Activated CD8-positive, alpha-beta memory T cell treated with anti-CD3 and anti-CD28 coated beads, Interleukin-2, amount 50 U/mL, for 1 hour (primary cell): ENCODE results near the gene TRPM4.
"Not testable (repeated sequence)": the region's sequence is repeated elsewhere in the genome, so short reads cannot be mapped to it uniquely, and the experiment has no call there.

Experiments
- DNase-seq: peaks from one replicate; pipeline ENCODE4 v3.0.0-alpha.2; 2020; ENCODE audit errors: extremely low read depth

Gene TRPM4

DNA sequence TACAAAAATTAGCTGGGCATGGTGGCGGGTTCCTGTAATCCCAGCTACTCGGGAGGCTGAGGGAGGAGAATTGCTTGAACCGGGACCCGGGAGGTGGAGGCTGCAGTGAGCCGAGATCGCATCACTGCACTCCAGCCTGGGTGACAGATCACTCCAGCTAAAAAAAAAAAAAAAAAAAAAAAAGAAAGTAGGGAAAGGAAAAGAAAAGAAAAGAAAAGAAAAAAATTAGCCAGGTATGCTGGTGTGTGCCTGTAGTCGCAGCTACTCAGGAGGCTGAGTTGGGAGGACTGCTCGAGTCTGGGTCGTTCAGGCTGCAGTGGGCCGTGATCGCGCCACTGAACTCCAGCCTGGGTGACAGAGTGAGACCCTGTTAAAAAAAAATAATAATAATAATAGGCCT lies 30.4 kb upstream of the TRPM4 start:
- not testable (repeated sequence) for DNase-seq

DNA sequence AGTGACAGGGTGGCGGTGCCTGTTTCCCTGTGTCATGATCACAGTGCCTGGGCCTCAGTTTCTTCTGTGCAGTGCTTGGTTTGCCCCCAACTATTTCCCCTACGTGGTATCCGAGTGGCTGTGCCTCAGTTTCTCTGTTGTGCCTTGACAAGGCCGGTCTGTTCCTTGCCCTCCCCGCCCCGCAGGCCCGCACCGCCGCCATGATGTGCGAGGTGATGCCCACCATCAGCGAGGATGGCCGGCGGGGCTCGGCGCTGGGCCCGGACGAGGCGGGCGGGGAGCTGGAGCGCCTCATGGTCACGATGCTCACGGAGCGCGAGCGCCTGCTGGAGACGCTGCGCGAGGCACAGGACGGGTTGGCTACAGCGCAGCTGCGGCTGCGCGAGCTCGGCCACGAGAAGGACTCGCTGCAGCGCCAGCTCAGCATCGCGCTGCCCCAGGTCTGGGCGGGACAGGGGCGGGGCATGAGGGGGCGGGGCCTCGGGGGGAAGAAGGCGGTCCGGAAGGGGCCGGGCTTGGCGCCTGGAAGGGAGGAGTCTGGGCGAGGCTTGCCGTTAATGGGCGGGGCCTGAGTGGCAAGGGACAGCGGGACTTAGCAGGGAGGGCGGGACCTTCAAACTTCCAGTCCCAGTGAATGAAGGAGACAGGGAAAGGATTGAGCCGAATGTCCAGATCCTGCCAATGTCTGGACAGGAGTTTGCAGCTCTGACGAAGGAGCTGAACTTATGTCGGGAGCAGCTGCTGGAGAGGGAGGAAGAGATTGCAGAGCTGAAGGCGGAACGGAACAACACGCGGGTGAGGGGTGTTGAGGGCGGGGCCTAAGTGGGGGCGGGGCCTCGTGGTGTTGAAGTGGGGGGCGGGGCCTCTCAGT lies 29.7 kb upstream of the TRPM4 start:
- DNase-seq = peak; percentile 82

DNA sequence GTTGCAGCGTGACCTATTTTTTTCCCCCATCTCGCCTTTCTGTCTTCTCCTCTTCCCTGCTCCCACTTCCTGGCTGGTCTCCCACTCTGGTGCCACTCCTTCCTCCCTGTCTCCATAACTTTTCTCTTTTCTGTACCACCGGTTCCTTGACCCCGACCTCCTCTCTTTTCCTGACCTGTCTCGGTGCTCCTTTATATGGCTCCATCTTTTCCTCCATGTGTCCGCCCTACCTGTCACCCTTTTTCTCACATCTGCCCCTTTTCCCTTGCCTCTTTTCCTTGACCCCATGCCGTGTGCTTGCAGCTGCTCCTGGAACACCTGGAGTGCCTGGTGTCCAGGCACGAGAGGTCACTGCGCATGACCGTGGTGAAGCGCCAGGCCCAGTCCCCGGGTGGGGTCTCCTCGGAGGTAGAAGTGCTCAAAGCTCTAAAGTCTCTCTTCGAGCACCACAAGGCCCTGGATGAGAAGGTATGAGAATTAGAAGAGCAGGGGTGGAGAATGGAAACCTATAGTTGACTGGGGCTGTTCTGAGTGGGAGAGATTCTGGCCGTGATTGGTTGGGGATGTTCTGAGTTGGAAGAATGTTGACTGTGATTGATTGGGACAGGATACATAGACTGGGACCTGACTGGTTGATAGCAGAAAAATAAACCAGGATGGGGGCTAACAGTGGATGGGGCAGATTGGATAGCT lies 28.9 kb upstream of the TRPM4 start:
- no peak for DNase-seq

DNA sequence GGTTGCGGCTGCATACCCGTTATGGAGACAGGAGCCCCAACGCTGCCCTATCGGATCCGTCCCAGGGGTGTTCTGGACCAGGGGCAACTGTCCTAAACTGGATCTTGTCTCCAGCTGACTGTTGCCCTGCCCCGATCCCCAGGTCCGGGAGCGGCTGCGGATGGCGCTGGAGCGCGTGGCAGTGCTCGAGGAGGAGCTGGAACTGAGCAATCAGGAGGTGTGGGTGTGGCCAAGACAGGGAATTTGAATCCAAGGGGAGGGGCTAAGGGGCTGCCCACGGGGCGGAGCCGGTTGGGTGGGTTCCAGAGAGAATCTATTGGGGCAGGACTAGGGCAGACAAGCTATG lies 28.4 kb upstream of the TRPM4 start:
- no peak for DNase-seq

DNA sequence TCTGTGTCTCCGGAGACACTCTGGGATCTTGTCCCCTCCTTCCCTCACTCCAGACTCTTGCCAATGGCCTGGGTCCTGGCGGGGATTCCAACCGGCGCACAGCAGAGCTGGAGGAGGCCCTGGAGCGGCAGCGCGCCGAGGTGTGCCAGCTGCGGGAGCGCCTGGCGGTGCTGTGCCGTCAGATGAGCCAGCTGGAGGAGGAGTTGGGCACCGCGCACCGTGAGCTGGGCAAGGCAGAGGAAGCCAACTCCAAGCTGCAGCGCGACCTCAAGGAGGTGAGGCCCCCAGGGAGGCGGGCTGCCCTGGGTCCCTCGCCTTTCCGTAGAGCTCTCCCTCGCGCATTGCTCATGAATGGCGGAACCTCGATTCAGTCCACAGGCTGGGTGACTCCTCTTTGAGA lies 27.3 kb upstream of the TRPM4 start:
- DNase-seq = no peak

DNA sequence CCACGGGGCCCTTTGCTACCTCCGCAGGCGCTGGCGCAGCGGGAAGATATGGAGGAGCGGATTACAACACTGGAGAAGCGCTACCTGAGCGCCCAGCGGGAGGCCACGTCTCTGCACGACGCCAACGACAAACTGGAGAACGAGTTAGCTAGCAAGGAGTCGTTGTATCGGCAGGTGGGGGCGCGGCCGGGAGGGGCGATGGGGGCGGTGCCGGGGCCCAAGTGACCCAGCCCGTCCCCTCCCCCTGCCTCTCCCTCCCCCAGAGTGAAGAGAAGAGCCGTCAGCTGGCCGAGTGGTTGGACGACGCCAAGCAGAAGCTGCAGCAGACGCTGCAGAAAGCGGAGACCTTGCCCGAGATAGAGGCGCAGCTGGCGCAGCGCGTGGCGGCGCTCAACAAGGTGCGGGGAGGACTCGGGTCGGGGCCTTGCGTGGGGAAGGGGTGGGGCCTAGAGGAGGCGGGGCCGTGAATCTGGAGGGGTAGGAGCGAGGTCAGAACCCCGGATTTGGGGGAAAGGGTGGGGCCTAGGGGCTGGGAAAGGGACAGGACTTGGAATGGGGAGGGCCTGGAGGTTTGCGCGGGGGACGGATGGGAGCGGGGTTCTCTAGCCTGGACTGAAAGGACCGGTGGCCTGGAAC lies 24.5 kb upstream of the TRPM4 start:
- no peak for DNase-seq

DNA sequence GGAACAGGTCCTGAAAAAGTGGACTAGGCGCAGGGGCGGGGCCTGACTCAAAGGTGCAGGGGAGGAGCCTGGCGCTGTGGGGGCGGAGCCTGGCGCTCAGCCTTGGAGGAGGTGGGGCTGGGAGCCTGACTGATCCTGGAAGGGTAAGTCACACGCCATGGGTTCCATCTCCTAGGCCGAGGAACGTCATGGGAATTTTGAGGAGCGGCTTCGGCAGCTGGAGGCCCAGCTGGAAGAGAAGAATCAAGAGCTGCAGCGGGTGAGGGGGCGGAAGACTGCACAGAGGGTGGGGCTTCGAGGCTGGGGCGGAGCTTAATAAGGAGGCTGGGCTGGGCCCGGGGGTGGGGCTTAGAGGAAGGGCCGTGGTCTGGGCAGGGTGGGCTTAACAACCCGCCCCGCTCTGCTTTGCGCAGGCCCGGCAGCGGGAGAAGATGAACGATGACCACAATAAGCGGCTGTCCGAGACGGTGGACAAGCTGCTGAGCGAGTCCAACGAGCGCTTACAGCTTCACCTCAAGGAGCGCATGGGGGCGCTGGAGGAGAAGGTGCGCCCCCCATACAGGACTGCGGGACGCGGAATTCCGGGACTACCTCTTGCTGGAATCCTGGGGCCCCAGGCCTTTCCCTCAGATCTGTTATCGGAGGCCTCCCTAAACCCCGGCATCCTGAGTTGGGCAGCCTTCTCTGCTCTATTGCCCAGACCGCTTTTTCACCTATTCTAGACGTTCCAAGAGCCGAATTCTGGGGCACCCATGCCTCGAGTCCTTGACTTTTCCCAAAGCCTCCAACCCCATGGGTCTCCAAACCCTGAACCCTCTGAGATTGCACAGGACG lies 23.8 kb upstream of the TRPM4 start:
- DNase-seq = no peak

DNA sequence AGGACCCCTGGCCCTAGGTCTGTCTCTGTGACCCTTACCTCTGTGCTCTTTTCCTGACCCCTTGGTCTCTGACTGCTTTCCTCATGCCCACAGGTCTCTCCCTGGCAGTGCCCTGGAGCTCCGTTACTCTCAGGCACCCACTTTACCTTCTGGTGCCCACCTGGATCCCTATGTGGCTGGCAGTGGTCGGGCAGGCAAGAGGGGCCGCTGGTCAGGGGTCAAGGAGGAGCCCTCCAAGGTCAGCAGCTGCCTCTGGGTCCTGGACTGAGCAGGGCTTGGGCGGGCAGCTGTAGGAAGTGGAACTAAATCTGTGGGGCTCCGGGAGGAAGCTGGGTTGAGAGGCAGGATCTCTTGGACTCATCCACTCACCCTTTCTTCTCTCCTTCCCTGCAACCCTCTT lies 21.9 kb upstream of the TRPM4 start:
- DNase-seq = no peak

DNA sequence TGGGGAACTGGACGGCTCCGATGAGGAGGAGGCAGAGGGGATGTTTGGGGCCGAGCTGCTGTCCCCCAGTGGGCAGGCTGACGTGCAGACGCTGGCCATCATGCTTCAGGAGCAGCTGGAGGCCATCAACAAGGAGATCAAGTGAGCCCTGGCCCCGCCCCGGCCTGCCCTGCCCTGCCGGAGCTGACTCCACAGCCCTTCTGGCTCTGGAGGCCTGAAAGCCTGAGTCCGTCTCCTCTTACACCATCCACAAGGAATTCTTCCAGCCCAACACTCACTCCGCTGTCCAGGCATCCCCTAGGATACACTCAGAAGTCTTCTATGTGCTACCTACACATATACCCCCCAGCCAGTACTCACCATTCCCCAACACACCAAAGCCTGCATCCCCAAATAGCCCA lies 20.8 kb upstream of the TRPM4 start:
- DNase-seq = no peak

DNA sequence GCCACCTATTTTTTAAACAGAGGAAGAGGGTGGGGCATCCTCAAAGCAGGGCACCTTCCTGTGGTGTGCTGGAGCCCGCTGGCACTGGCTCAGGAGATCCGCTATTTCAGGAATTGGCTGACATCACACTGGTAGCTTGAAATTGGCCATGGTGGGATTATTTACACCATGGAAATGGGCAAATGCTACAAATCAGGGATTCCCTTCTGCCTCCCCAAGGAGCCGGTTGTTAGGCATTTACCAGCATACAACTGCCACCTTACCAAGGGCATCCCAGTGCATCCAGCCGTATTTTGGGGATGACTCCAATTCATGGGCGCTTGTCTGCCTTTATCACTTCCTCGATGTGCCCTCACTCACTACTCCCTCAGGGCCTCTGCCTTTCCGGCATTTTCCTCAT lies 16.6 kb upstream of the TRPM4 start:
- no peak for DNase-seq

DNA sequence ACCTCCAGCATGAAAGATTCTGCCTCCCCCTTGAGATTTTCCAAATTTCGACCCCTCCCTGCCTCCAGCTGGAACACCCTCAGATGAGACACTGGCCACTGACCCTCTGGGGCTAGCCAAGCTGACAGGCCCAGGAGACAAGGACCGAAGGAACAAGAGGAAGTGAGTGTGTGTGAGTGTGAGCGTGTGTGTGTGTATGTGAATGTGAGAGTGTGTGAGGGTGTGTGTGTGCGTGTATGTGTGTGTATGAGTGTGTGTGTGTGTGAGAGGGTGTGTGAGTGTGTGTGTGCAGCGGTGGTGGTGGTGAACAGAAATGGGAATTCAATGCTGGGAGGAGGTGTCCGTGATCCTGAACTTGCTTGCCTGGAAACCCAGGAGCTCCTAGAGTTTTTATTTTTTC lies 16.2 kb upstream of the TRPM4 start:
- DNase-seq = no peak

DNA sequence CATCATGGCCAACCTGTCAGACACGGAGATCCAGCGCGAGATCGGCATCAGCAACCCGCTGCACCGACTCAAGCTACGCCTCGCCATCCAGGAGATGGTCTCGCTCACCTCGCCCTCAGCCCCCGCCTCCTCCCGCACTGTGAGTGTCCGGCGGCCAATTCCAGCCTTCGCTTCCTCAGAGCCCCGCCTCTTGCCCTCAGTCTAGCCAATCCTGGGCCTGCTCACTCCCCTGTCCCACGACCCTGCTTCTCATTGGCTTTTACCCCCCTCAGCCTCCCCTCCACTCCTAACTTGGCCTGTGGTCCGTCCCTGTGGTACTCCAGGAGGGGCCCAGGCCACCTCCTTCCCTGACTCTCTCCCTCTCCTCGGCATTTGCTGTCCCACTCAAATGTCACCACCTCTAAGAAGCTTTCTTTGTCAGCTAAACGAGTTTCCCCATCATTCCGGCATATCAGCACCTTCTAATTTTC lies 14.7 kb upstream of the TRPM4 start:
- no peak for DNase-seq

DNA sequence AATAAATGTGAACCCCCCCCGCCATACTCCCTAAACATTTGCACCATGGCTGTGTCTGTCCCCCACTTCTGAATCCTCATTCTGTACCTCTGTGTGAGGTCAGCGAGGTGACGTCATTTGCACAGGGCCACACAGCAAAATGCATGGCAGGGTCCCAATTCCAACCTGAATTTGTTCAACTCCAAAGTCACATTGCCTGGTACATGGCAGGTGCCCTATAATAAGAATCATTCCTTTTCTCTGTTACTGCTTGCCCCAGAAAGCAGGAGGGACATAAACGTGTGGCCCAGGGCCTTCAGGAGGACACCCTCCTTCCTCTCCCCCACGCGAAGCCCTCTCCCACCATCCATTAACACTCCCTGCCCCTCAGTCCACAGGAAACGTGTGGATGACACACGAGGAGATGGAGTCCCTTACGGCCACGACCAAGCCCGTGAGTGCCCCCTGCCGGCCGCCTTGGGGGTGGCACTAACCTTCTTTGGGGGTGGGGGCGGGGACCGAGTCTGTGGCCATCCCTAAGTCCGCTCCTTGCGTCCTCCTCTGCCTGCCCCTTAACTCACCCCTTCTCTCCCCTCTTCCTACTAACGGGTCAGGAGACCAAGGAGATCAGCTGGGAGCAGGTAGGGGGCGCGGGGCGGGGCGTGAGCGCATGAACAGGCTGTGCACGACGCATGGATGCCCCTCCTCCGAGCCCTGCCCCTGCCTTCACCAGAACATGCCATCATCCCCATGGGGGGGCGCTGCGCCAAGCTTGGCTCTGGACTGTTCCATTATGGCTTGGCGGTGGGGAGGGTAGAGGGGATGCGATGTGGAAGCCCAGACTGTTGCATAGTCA lies 11.8 kb upstream of the TRPM4 start:
- DNase-seq = no peak

DNA sequence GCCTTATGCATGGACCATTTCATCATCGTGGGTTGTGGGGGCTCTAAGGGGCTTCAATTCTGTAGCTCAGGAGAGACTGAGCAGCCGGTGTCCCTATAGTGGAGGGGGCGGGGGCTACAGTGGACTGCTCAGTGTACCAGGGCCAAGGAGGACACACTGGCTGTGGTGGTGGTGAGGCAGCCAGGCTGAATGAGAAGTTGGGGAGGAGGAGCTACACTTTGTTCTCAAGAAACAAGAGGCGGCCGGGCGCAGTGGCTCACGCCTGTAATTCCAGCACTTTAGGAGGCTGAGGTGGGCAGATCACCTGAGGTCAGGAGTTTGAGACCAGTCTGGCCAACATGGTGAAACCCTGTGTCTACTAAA lies 11.2 kb upstream of the TRPM4 start:
- not testable (repeated sequence) for DNase-seq

DNA sequence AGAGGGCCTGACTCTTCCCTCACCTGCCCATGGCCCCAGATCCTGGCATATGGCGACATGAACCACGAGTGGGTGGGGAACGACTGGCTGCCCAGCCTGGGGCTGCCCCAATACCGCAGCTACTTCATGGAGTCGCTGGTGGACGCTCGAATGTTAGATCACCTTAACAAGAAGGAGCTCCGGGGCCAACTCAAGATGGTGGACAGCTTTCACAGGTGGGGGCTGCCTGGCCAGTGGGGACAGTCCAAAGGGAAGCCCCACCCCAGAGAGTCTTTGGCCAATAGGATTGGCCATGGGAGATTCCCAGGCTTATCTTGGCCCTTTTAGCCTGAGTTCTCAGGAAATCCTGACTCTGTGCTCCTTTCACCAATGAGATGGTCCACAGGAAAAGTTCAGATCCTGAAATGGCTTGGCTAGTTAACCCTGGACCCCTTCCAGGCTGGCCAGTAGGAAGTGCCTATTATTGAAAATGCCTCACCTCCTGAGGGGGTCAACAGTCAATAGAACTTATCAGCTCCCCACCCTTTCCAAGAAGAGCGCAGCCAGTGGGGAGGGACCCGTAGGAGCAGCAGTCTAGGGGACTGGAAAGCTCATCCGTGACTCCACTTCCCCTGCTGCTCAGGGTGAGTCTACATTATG lies 9.4 kb upstream of the TRPM4 start:
- no peak for DNase-seq

DNA sequence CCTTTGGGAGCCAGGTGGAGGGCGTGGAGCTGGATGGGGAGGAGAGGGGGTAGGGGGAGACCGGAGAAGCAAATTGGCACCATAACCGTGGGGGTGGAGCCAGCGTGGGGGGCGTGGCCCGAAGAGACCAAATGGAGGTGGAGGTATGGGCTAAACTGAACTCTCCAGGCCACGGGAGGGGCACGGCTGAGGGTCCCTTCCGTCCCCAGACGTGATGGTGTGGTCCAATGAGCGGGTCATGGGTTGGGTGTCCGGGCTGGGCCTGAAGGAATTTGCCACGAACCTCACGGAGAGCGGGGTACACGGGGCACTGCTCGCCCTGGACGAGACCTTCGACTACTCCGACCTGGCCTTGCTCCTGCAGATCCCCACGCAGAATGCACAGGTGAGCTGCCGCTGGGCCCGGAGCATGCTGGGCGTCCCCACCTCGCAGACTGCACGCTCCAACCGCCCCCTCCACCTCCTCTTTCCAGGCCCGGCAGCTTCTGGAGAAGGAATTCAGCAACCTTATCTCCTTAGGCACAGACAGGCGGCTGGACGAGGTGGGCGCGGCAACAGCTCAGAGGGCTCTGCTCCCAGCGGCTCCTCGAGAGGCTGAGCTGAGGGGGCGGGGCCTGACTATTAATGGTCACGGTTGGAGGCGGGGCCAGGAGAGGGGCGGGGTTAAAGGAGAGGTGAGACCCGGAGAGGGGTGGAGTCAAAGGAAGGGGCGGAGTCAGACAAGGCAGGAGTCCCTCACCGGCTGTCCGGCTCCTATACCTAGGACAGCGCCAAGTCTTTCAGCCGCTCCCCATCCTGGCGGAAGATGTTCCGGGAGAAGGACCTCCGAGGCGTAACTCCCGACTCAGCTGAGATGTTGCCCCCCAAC lies 8.6 kb upstream of the TRPM4 start:
- DNase-seq = peak; percentile 51

DNA sequence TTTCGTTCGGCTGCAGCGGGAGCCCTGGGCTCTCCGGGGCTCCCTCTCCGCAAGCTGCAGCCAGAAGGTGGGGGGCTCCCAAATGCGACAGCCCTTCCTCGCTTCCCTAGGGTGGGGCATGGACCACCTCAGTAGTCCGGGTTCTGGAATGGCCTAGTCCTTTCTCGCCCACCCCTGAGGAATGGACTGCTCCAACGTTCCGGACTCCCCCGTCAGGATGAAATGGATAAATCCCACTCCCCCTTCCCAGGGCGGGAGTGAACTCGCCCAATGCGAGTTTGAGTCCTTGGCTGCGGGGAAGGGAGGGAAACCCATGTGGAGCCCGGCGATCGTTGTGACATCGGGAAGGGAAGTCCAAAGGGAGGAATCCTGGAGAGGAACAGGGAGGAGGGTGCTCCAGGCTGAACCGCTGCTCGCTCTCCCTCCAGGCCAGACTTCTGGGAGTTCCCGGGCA lies 7.9 kb upstream of the TRPM4 start:
- no peak for DNase-seq

DNA sequence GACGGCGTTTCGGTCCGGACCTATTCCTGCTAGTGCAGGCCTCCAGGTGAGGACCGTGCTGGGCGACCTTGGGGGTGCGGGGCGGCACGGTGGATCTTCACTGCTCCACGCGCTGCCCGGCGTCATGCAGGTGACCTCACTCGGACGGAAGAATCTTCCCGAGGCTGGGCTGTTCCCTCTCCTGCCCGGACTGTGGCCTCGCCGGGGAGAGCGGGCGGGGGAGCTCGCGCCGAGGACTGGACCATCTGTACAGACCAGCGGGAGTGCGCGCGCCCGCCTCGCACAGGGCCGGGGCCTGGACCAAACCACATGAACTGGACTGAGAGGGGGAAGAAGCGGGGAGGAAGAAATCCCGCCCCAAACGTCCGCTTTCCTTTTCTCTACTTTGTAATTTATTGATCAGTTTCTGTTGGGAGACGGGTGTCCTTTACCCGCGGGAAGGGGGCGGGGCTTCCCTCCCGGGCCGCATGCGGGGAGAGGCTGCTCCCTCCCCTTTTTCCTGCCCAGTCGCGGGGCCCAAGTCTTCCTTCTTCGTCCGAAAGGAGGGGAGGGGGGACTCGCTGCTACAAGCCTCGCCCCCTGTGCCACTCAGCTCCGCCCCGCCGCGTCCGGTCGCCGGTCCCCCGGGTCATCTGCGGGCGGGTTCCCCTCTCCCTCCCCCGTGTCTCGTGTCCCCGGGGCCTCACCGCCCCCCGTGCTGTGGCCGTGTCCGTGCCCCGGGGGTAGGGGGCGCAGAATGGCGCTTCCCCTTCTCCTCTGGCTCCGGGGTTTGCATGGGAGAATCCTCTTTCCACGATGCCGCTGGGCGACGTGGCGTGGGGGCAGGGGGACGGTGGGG lies 7.3 kb upstream of the TRPM4 start:
- DNase-seq = no peak

DNA sequence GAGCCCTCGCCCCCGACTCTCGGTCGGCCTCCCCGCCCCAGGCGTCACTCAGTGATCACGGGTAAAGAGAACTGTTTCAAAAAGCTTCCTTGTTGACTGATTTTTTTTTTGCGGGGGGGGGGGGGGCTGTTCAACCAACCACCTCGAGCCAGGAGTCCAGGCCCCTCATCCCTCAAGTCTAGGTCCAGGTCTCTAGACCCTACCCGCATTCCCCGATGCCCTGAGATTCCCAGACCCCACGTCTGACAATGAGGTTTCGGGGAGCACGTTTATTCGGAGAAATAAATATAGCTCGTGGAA lies 6.7 kb upstream of the TRPM4 start:
- no peak for DNase-seq
